ENCODE data around the gene PPP1R13B.

DNA sequence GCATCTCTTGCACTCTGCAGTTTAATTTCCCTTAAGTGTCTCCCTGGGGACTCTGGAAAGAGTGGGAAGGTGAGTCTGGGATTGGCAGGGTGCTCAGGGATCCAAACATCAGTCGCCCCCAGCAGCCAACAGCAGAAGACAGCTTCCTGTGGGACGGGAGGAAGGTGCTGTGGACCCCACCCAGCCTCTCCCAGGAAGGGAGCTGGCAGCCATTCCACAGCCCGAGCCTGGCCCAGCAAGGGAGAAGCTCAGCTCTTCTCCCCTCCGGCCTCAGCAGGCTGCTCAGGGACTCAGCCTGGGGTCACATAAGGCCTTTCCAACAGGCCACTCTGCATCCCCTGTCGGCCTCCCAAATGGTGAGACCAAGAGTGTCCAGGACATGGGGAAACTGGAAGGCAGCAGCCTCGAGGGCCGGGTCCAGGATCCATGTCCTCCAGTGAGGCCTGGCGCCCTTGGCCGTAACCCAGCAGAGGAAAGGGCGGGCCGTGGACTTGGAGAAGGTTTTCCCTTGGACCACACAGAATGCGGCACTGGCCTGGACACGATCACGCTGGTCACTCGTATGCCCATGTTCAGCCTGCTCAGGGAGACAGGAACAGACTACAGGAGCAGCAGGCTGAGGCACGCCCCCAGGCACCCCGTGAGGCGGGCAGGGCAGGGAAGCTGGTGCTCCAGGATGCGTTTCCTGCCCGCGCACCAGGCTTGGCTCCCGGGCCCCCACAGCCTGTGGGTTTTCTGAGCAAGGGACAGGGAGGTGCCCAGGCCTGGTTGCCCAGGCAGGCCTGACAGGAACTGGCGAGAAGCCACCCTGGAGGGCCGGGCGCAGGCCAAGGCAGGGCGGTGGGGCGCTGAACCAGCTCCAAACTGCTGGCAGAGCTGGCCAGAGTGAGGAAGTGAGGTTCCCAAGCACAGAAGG lies 135.6 kb downstream of the PPP1R13B start:
- TF ChIP-seq, protein P1, sequence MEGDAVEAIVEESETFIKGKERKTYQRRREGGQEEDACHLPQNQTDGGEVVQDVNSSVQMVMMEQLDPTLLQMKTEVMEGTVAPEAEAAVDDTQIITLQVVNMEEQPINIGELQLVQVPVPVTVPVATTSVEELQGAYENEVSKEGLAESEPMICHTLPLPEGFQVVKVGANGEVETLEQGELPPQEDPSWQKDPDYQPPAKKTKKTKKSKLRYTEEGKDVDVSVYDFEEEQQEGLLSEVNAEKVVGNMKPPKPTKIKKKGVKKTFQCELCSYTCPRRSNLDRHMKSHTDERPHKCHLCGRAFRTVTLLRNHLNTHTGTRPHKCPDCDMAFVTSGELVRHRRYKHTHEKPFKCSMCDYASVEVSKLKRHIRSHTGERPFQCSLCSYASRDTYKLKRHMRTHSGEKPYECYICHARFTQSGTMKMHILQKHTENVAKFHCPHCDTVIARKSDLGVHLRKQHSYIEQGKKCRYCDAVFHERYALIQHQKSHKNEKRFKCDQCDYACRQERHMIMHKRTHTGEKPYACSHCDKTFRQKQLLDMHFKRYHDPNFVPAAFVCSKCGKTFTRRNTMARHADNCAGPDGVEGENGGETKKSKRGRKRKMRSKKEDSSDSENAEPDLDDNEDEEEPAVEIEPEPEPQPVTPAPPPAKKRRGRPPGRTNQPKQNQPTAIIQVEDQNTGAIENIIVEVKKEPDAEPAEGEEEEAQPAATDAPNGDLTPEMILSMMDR (IDR thresholded peaks at IDR 0.05) = no peak
- no peak for TF ChIP-seq BHLHE40 (IDR thresholded peaks at IDR 0.05; ENCODE audit: low read depth, low read length)
- TF ChIP-seq, protein P2, sequence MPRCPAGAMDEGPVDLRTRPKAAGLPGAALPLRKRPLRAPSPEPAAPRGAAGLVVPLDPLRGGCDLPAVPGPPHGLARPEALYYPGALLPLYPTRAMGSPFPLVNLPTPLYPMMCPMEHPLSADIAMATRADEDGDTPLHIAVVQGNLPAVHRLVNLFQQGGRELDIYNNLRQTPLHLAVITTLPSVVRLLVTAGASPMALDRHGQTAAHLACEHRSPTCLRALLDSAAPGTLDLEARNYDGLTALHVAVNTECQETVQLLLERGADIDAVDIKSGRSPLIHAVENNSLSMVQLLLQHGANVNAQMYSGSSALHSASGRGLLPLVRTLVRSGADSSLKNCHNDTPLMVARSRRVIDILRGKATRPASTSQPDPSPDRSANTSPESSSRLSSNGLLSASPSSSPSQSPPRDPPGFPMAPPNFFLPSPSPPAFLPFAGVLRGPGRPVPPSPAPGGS (IDR thresholded peaks at IDR 0.05) = no peak
- TF ChIP-seq EHF (CRISPR knock-in tag; IDR thresholded peaks at IDR 0.05) = no peak
- TF ChIP-seq POLR2A (IDR thresholded peaks at IDR 0.05; ENCODE audit: low read length) = no peak
- TF ChIP-seq, protein P3, sequence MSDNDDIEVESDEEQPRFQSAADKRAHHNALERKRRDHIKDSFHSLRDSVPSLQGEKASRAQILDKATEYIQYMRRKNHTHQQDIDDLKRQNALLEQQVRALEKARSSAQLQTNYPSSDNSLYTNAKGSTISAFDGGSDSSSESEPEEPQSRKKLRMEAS (IDR thresholded peaks at IDR 0.05) = no peak
- no peak for TF ChIP-seq ZFP36 (IDR thresholded peaks at IDR 0.05; ENCODE audit: borderline replicate concordance, partially characterized antibody)
- no peak for TF ChIP-seq MYC (IDR thresholded peaks at IDR 0.05; ENCODE audit: borderline replicate concordance, low read length)
- TF ChIP-seq, protein P4, sequence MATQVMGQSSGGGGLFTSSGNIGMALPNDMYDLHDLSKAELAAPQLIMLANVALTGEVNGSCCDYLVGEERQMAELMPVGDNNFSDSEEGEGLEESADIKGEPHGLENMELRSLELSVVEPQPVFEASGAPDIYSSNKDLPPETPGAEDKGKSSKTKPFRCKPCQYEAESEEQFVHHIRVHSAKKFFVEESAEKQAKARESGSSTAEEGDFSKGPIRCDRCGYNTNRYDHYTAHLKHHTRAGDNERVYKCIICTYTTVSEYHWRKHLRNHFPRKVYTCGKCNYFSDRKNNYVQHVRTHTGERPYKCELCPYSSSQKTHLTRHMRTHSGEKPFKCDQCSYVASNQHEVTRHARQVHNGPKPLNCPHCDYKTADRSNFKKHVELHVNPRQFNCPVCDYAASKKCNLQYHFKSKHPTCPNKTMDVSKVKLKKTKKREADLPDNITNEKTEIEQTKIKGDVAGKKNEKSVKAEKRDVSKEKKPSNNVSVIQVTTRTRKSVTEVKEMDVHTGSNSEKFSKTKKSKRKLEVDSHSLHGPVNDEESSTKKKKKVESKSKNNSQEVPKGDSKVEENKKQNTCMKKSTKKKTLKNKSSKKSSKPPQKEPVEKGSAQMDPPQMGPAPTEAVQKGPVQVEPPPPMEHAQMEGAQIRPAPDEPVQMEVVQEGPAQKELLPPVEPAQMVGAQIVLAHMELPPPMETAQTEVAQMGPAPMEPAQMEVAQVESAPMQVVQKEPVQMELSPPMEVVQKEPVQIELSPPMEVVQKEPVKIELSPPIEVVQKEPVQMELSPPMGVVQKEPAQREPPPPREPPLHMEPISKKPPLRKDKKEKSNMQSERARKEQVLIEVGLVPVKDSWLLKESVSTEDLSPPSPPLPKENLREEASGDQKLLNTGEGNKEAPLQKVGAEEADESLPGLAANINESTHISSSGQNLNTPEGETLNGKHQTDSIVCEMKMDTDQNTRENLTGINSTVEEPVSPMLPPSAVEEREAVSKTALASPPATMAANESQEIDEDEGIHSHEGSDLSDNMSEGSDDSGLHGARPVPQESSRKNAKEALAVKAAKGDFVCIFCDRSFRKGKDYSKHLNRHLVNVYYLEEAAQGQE (IDR thresholded peaks at IDR 0.05) = no peak
- TF ChIP-seq SREBF2 (IDR thresholded peaks at IDR 0.05) = no peak
- no peak for TF ChIP-seq ESRRA (IDR thresholded peaks at IDR 0.05; ENCODE audit: borderline replicate concordance, low read length)
- TF ChIP-seq MAFK (IDR thresholded peaks at IDR 0.05; ENCODE audit: partially characterized antibody) = no peak

Data from A549 (cell line).